HG03175 (cell line): Measurements from ENCODE around the gene KDM6B.
"Not testable (repeated sequence)": the region's sequence is repeated elsewhere in the genome, so short reads cannot be mapped to it uniquely, and the experiment has no call there.

ENCODE experiments used
- ATAC-seq: cut with Tn5 transposase; IDR thresholded peaks from one replicate; pipeline ENCODE4 v1.9.1; 2021; ENCODE audit warnings: mild to moderate bottlenecking, moderate library complexity; ENCODE audit not compliant: unreplicated experiment

Gene KDM6B, protein sequence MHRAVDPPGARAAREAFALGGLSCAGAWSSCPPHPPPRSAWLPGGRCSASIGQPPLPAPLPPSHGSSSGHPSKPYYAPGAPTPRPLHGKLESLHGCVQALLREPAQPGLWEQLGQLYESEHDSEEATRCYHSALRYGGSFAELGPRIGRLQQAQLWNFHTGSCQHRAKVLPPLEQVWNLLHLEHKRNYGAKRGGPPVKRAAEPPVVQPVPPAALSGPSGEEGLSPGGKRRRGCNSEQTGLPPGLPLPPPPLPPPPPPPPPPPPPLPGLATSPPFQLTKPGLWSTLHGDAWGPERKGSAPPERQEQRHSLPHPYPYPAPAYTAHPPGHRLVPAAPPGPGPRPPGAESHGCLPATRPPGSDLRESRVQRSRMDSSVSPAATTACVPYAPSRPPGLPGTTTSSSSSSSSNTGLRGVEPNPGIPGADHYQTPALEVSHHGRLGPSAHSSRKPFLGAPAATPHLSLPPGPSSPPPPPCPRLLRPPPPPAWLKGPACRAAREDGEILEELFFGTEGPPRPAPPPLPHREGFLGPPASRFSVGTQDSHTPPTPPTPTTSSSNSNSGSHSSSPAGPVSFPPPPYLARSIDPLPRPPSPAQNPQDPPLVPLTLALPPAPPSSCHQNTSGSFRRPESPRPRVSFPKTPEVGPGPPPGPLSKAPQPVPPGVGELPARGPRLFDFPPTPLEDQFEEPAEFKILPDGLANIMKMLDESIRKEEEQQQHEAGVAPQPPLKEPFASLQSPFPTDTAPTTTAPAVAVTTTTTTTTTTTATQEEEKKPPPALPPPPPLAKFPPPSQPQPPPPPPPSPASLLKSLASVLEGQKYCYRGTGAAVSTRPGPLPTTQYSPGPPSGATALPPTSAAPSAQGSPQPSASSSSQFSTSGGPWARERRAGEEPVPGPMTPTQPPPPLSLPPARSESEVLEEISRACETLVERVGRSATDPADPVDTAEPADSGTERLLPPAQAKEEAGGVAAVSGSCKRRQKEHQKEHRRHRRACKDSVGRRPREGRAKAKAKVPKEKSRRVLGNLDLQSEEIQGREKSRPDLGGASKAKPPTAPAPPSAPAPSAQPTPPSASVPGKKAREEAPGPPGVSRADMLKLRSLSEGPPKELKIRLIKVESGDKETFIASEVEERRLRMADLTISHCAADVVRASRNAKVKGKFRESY (N-terminal part only)

DNA sequence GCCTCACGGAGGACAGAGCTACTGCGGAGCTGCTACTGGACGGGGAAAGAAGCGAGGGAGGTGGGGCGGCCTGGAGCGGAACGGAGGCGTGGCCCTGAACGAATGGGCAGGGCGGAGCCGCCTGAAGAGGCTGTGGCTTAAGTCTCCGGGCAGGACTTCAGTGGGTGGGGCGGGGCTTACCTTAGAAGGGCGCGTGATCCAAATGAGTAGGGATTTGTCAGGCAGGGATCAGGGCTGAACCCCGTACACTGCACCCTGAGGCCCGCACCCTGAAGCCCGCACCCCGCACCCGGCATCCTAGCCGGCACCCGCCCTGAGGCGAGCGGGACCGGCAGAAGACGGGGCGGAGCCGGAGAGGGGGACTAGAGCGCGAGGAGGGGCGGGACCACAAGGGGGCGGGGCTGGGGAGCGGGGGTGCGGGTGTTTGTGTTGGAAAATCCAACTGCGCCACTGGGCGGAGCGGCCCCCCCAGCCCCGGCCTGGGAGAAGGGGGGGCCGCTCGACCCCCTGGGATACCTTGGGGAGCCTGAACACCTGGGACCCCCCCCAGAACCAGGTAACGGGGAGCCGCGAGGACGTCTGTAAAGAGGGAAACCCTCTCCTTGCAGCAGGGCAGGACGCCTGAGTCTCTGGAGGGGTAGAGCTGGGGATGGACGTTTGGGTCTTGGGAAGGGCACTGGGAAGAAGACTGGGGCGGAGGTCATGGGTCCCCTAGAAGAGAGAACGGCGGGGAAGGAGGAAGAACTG, at the start of gene KDM6B:
TSS of gene KDM6B (plus strand) at position 423 of the 747 bp plus-strand sequence. CDS start 11,338 bp downstream, outside the sequence.
- peak; percentile 54 for ATAC-seq

DNA sequence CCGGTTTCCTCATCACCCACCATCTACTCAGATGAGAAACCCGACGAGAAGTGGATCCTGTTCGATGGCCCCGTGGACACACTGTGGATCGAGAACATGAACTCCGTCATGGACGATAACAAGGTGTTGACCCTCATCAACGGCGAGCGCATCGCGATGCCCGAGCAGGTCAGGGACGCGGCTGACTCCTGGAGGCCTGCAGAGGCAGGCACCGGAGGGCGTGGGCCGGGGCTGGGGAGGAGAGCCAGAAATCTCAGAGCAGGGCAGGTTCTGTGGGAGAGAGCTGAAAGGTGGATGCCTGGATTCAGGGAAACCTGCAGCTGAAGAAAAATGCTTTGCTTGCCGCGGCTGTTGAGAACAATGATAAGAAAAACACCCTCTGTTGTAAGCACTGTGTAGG, 47.2 kb upstream of the KDM6B start:
- no peak for ATAC-seq

DNA sequence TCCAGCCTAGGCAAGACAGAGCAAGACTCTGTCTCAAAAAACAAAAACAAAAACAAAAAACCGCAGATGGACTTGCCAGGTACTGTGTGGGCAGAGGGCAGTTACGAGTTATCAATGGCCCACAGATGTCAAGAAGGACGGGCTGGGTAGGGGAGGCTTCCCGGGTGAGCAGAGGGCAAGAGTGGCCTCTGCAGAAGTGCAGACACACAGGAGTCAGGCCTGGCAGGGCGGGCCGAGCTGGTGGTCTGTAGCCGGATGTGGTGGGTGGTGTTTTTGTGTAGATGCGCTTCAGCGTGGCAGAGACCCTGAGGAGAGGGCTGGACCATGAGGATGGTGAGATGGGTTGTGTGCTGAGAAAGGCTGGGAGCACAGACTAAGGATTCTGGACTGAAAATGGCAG, 44.9 kb upstream of the KDM6B start:
- ATAC-seq, result no peak

DNA sequence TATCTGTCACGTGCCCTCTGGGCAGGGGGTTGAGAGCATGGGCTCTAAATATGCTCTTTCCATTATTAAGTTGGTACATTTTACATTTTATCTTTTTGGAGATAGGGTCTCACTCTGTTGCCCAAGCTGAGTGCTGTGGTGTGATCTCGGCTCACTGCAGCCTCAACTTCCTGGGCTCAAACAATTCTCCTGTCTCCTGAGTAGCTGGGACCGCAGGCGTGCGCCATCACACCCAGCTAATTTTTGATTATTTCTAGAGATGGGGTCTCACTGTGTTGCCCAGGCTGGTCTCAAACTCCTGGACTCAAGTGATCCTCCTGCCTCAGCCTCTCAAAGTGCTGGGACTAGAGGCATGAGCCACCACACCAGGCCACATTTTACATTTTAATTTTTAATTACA, 43.9 kb upstream of the KDM6B start:
- ATAC-seq, result no peak

DNA sequence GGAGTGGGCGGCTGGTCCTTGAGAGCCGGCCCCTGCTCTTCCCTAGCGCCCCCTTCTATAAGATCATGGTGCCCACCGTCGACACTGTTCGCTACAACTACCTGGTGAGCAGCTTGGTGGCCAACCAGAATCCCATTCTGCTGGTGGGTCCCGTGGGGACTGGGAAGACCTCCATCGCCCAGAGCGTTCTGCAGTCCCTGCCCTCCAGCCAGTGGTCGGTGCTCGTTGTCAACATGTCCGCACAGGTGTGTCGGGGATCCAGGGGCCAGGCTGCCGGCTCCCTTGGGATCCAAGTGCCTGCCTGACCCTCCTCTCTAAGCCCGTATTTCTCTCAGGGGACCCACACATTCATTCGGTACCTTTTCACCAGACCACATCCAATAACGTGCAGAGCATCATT, 41.4 kb upstream of the KDM6B start:
- no peak for ATAC-seq

DNA sequence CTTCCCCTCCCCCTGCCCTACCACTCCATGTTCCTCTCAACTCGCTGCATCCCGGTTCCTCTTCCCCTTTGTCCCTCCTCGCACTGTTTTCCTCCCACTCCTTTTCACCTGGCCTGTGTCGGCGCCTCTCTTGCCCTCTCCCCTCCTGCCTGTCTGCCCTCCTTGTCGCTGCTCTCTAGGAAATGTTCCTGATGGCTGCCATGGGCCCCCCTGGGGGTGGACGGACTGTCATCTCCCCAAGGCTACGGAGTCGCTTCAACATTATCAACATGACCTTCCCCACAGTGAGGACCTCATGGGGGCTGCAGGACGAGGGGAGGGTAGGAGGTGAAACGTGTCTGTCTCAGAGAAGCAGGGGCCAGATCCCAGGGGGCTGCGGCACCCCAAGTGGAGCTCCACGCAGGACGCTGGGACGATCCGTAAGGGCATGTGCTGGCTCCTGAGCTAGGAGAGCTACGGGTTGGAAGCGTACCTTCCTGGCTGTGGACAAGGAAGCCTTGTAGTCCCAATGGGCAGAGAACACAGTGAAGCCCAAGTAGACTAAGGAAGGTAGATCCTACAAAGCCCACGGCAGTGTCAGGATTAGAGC, 39.8 kb upstream of the KDM6B start:
- no peak for ATAC-seq

DNA sequence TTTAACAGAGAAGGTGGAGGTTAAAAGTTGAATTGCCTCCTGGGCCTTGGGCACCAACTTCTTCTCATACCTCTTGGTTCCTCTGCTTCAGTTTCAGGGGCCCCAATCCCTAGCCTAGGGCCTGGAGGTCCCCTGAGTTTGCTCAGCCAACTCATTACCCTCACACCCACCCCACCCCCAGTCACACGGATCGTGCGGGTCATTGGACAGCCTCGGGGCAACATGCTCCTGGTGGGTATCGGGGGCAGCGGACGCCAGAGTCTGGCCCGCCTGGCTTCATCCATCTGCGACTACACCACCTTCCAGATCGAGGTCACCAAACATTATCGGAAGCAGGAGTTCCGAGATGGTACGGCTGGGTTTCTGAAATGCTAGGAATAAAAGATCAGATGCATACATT, 36.0 kb upstream of the KDM6B start:
- no peak for ATAC-seq

DNA sequence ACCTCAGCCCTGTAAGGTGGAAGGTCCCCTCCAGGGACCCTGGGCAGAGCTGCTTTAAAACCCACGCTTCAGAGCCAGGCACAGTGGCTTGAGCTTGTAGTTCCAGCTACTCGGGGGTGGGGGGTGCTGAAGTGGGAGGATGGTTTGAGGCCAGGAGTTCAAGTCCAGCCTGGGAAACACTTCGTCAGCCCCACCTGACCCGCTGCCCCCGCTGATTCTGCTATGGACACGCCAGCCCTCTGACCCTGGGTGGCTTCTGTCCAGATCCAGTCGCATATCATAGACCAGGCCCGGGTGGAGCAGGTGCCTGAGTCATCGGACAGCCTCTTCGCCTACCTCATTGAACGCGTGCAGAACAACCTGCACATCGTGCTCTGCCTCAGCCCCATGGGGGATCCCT, 35.2 kb upstream of the KDM6B start:
- no peak for ATAC-seq

DNA sequence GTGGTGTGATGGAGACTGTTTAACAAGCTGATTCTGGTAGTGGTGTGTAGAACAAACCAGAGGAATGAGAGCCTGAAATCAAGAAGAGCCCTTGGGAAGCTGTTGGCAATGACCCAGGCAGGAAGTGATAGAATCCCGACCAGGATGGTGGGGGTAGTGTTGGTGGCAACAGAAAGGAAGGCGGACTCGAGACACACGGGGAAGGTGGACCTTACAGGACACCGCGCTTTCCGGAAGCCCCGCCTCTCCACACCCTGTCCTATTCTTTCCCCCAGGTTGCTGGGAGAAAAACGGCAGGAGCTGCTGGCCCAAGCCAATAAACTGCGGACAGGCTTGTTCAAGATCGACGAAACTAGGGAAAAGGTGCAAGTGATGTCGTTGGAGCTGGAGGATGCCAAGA, 30.0 kb upstream of the KDM6B start:
- no peak for ATAC-seq

DNA sequence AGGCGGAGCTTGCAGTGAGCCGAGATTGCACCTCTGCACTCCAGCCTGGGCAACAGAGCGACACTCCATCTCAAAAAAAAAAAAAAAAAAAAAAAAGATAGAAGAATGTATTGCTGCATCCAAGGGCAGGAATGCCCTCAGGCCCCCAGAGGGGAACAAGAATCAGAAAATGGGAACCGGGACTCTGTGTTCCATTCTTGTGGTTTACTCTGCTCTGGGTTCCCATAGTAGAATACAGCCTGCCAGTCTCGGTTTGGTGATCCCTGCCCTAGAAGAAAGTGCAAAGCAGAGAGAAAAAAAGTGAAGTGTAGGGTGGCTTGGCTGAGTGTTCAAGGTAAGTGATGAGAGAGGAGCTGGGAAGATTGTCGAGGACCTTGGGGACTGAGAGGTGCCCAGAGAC, 27.4 kb upstream of the KDM6B start:
- ATAC-seq, result no peak

DNA sequence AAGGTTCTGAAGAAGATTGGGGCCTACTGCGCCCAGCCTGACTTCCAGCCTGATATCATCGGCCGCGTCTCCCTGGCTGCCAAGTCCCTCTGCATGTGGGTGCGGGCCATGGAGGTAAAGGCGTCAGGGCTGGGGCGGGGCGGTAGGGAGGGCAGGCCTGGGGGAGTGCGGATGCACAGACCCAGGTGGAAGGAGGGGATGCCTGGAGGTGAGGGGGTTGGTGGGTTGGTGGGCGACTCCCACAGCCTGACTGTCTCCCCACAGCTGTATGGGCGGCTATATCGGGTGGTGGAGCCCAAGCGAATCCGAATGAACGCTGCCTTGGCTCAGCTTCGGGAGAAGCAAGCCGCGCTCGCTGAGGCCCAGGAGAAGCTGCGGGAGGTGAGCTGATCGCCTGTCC, 26.8 kb upstream of the KDM6B start:
- ATAC-seq, result no peak

DNA sequence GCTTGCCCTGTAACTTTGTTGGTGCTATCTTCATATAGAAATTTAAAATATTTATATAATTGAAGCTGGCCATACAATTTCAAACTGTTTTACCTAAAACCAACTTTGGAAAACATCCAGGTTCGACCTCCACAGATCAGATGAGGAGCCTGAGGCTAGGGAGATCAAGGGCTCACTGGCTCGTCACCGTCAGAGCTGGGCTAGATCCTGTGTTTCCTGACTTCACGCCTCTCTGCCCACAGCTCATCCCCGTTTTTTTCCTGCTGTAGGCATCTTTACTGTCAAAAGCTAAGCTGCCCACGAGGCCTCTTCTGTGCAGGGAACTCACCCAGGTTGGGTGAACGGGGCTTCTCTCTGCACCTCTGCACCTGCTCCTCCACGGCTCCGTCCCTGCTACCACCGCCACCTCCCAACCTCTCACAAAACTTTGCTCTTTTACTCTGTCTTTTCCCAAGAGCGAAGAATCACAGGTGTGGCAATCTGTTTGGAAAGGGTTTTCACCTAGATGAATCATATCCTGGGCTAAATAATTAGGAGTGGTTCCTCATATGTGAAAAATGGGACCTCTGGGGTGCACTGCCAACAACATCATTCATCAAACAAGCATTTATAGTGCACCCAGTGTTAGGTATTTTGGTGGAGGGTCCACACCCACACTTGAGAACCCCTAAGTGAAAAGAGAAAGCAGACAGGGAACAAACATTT, 24.8 kb upstream of the KDM6B start:
- no peak for ATAC-seq

DNA sequence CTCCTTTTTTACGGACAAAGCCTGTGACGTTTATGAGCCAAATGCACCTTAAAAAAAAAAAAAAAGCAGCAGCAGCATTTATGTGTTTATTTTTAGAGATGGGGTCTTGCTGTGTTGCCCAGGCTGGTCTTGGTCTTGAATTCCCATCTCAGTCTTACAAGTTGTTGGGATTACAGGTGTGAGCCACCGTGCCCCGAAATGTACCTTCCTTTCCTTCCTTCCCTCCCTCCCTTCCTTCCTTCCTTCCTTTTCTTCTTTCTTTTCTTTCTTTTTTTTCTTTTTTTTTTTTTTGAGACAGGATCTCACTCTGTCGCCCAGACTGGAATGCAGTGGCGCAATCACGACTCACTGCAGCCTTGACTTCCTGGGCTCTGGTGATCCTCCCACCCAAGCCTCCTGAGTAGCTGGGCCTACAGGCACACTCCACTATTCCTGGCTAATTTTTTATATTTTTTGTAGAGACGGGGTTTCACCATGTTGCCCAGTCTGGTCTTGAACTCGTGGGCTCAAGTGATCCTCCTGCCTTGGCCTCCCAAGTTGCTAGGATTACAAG, 24.1 kb upstream of the KDM6B start:
- ATAC-seq, result not testable (repeated sequence)

DNA sequence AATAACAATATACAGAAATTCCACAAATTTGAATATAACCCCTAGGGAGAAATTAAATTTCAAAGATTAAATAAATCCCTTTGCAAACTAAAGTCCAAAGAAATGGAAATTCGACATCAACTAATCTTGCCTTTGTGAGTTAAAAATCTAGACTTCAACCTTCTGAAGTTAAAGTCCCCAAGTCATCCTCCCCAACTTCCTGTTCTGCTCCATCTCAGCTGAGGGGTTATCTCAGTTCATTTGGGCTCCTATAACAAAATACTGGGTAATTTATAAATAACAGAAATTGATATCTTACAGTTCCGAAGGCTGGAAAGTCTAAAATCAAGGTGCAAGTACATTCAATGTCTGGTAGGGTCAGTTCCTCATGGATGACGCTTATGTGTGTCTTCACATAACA, 22.8 kb upstream of the KDM6B start:
- ATAC-seq, result no peak

DNA sequence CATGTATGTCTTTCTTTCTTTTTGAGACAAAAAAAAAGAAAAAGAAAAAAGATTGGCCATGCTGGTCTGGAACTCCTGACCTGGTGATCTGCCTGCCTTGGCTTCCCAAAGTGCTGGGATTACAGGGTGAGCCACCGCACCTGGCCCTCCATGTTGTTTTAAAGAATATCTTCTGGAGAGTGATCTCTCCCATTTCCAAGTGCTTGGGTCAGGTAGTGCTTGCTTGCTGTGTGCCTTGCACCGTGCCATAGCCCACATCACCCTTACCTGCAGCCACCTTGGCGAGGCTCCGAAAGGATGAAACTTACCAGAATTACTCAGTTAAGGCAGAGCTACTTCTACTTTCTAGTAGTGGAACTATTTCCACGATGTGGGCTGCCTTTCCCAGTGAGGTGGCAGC, 19.0 kb upstream of the KDM6B start:
- no peak for ATAC-seq

DNA sequence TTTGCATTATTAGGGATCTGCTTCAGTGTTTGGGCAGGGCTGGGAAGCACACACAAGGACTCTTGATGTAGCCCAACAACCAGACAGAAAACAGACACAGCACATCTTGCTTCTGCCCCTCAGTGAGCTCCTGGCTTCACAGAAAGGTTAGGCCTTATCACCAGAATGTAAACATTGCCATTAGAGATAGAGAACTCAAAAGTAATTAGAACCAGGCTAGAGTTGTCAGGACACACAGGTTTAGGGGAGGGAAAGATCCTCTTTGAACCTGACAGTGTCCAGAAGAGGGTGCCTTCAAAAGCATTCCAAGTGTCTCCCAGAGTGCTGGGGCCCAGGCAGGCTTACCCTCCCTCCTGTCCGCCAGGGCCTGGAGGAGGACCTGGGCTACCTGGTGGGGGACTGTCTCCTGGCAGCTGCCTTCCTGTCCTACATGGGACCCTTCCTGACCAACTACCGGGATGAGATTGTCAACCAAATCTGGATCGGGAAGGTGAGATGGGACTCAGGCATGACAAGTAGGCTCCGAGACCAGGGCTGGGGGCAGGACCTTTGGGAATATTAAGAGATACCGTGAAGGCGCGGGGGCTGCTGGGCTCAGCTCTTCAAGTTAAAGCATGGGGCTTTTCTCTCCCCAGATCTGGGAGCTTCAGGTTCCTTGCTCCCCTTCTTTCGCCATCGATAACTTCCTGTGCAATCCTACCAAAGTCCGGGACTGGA, 16.9 kb upstream of the KDM6B start:
- no peak for ATAC-seq

DNA sequence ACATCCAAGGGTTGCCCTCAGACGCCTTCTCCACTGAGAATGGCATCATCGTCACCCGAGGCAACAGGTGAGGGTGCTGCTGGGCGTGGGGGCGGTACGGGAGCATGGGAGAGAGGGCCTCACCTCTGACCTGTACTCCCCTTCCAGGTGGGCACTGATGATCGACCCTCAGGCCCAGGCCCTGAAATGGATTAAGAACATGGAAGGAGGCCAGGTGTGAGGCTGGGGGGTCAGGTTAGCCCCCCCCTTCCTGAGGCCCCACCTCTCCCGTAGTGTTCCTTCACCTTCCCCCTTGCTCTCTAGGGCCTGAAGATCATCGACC, 16.4 kb upstream of the KDM6B start:
- no peak for ATAC-seq

DNA sequence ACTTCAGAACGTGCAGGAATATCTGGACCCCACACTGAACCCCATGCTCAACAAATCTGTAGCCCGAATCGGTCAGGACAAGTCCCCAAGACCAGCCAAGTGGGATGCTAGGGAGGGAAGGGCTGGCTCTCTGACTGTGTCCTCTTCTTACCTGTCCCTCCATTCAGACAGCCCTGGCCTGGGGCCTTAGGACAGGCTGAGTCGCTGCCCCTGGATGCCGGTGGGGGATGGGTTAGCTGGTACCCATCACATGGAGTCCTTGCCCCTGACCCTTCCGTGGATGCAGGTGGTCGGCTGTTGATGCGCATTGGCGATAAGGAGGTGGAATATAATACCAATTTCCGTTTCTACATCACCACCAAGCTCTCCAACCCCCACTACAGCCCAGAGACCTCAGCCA, 16.0 kb upstream of the KDM6B start:
- ATAC-seq, result no peak
